ENCODE measurements around the gene CISD3. TPM values are rescaled to one million over a fixed set of nuclear protein-coding genes. Genes with fewer than 3 reads are reported as not detected.

The CISD3 gene
- total RNA-seq, 1 donor from 2014 or later: 5.9 TPM

GRCh38 chr17:38746004-38746848 lies 16.1 kb downstream of the CISD3 start:
- H3K4me3 Mint-ChIP-seq (ENCODE audit: low read depth): peak overlapping the region; percentile 90
- no peak for TF ChIP-seq CTCF (IDR thresholded peaks at IDR 0.05; ENCODE audit: unreplicated experiment)
- no peaks in the 10 kb centered on the region for H3K36me3 Mint-ChIP-seq (ENCODE audit: insufficient read depth)
- H3K4me1 Mint-ChIP-seq (ENCODE audit: low read depth): peaks cover 58% of the 10 kb centered on the region
- no peaks in the 10 kb centered on the region for H3K27me3 Mint-ChIP-seq
- H3K9me3 Mint-ChIP-seq (ENCODE audit: low read depth): no peaks in the 10 kb centered on the region
- H3K27ac Mint-ChIP-seq: peak overlapping the region; percentile 79
- no peak for DNase-seq (ENCODE audit: low spot score, unreplicated experiment)

- Mint-ChIP-seq H3K9me3 (ENCODE audit: low read depth) (no peaks in the 10 kb centered on the region), H3K4me1 (ENCODE audit: low read depth) (peaks cover 58% of the 10 kb centered on the region)
- DNase-seq (ENCODE audit: low spot score, unreplicated experiment): no peak
Observed at GRCh38 chr17:38746849-38747462, 16.8 kb downstream of the CISD3 start.

GRCh38 chr17:38747463-38748148 lies 17.5 kb downstream of the CISD3 start:
- peaks cover 55% of the 10 kb centered on the region for H3K4me1 Mint-ChIP-seq (ENCODE audit: low read depth)

More at GRCh38 chr17:38746849-38747462, 16.8 kb downstream of the CISD3 start:
- H3K36me3 Mint-ChIP-seq (ENCODE audit: insufficient read depth): no peaks in the 10 kb centered on the region
- peak overlapping the region; percentile 79 for H3K27ac Mint-ChIP-seq
- H3K27me3 Mint-ChIP-seq: no peaks in the 10 kb centered on the region
- peak overlapping the region; percentile 90 for H3K4me3 Mint-ChIP-seq (ENCODE audit: low read depth)
- no peak for TF ChIP-seq CTCF (IDR thresholded peaks at IDR 0.05; ENCODE audit: unreplicated experiment)

GRCh38 chr17:38748149-38748891 lies 18.2 kb downstream of the CISD3 start, which contains the start of gene PCGF2:
Gene PCGF2 (minus strand): TSS chr17:38748336. CDS start chr17:38740402, 7,934 bp downstream.
- peak within 1 kb of the TSS; percentile 91 for H3K4me3 Mint-ChIP-seq (ENCODE audit: low read depth)
- H3K27ac Mint-ChIP-seq: peak within 1 kb of the TSS; percentile 89
- H3K27me3 Mint-ChIP-seq: no peaks in the 10 kb centered on the region
- peaks cover 51% of the 10 kb centered on the region for H3K4me1 Mint-ChIP-seq (ENCODE audit: low read depth)
- TF ChIP-seq CTCF (IDR thresholded peaks at IDR 0.05; ENCODE audit: unreplicated experiment): no peak
- no peaks in the 10 kb centered on the region for H3K9me3 Mint-ChIP-seq (ENCODE audit: low read depth)
- no peaks in the 10 kb centered on the region for H3K36me3 Mint-ChIP-seq (ENCODE audit: insufficient read depth)
- peak; percentile 82 for DNase-seq (ENCODE audit: low spot score, unreplicated experiment)

More at GRCh38 chr17:38747463-38748148, 17.5 kb downstream of the CISD3 start:
- H3K27me3 Mint-ChIP-seq: no peaks in the 10 kb centered on the region
- H3K9me3 Mint-ChIP-seq (ENCODE audit: low read depth): no peaks in the 10 kb centered on the region
- H3K36me3 Mint-ChIP-seq (ENCODE audit: insufficient read depth): no peaks in the 10 kb centered on the region
- peak; percentile 32 for DNase-seq (ENCODE audit: low spot score, unreplicated experiment)
- peak; percentile 35 for TF ChIP-seq CTCF (IDR thresholded peaks at IDR 0.05; ENCODE audit: unreplicated experiment)
- H3K4me3 Mint-ChIP-seq (ENCODE audit: low read depth): peak overlapping the region; percentile 90
- peak overlapping the region; percentile 89 for H3K27ac Mint-ChIP-seq

All from progenitor cell of endocrine pancreas (in vitro differentiated cells).